WTC11 (cell line): ENCODE data around the gene GPR61. TPM values are rescaled to one million over a fixed set of nuclear protein-coding genes. Genes with fewer than 3 reads are reported as not detected.
A peak's percentile ranks its signal among the peaks of the same experiment; 100 is the strongest.

Experiments used
- ATAC-seq: fragments of 200-7000 bp; cut with Tn5 transposase; 2 replicates; pipeline ENCODE4 v1.10.0; 2021; ENCODE audit warnings: mild to moderate bottlenecking, moderate library complexity
- CTCF ChIA-PET: fragments of 300-600 bp; sonication (Branson Sonifier 250); formaldehyde crosslinking; loops from one replicate; lab custom pipeline; 2021; ENCODE audit warnings: antibody characterized with exemption; lab: Charles Lee
- POLR2A ChIA-PET: fragments of 350-600 bp; sonication (Branson Sonifier 250); formaldehyde crosslinking; loops from one replicate; lab custom pipeline; 2021; ENCODE audit warnings: antibody characterized with exemption; lab: Charles Lee
- DNase-seq: peaks from one replicate; pipeline ENCODE4 v3.0.0; 2021; ENCODE audit warnings: low spot score
- H3K27ac Mint-ChIP-seq: 2 replicates; pipeline ENCODE4 v1.8.0; 2021; ENCODE audit warnings: mixed read lengths
- H3K27me3 Mint-ChIP-seq: 2 replicates; pipeline ENCODE4 v1.8.0; 2021; ENCODE audit warnings: low read depth, mild to moderate bottlenecking, moderate library complexity, mixed read lengths
- H3K36me3 Mint-ChIP-seq: 2 replicates; pipeline ENCODE4 v1.8.0; 2021; ENCODE audit warnings: mixed read lengths
- H3K4me1 Mint-ChIP-seq: 2 replicates; pipeline ENCODE4 v1.8.0; 2022; ENCODE audit warnings: mixed read lengths
- H3K4me3 Mint-ChIP-seq: 2 replicates; pipeline ENCODE4 v1.8.0; 2021; ENCODE audit warnings: mild to moderate bottlenecking, moderate library complexity, mixed read lengths
- H3K9me3 Mint-ChIP-seq: 2 replicates; pipeline ENCODE4 v1.8.0; 2021; ENCODE audit warnings: mixed read lengths
- CBFB ChIP-seq: sonication (generic); formaldehyde crosslinking; IDR thresholded peaks from 2 replicates; pipeline ENCODE4 v1.8.1; 2022; ENCODE audit warnings: mild to moderate bottlenecking, low read depth, missing genetic modification reagents
- EMX1 ChIP-seq: fragments of 250-450 bp; sonication (Bioruptor Pico); IDR thresholded peaks from 2 replicates; pipeline ENCODE4 v1.8.0; 2021; ENCODE audit warnings: mild to moderate bottlenecking
- ERG ChIP-seq: fragments of 250-450 bp; sonication (Bioruptor Pico); IDR thresholded peaks from 2 replicates; pipeline ENCODE4 v1.8.0; 2021; ENCODE audit warnings: mild to moderate bottlenecking
- ESRRA ChIP-seq: sonication (generic); formaldehyde crosslinking; IDR thresholded peaks from 2 replicates; pipeline ENCODE4 v1.8.1; 2022; ENCODE audit warnings: mild to moderate bottlenecking, missing genetic modification reagents, borderline replicate concordance
- FOXP1 ChIP-seq: sonication (generic); formaldehyde crosslinking; IDR thresholded peaks from 2 replicates; pipeline ENCODE4 v1.8.0; 2022; ENCODE audit warnings: missing genetic modification reagents, mild to moderate bottlenecking, moderate library complexity, borderline replicate concordance
- GRHL2 ChIP-seq: fragments of 250-450 bp; sonication (Bioruptor Pico); IDR thresholded peaks from 2 replicates; pipeline ENCODE4 v1.8.0; 2022; ENCODE audit warnings: mild to moderate bottlenecking, moderate library complexity; ENCODE audit not compliant: insufficient replicate concordance, severe bottlenecking
- MYBL2 ChIP-seq: sonication (generic); formaldehyde crosslinking; IDR thresholded peaks from 2 replicates; pipeline ENCODE4 v1.8.1; 2023; ENCODE audit warnings: mild to moderate bottlenecking, moderate library complexity, missing genetic modification reagents
- PRDM15 ChIP-seq: sonication (generic); formaldehyde crosslinking; IDR thresholded peaks from 2 replicates; pipeline ENCODE4 v1.8.0; 2022; ENCODE audit warnings: missing genetic modification reagents
- SMAD3 ChIP-seq: sonication (generic); formaldehyde crosslinking; IDR thresholded peaks from 2 replicates; pipeline ENCODE4 v1.8.0; 2022; ENCODE audit warnings: missing genetic modification reagents, mild to moderate bottlenecking, borderline replicate concordance
- USF1 ChIP-seq: sonication (generic); formaldehyde crosslinking; IDR thresholded peaks from 2 replicates; pipeline ENCODE4 v1.8.0; 2022; ENCODE audit warnings: mild to moderate bottlenecking, missing genetic modification reagents
- ZBTB21 ChIP-seq: sonication (generic); formaldehyde crosslinking; IDR thresholded peaks from 2 replicates; pipeline ENCODE4 v1.8.1; 2023; ENCODE audit warnings: mild to moderate bottlenecking, missing genetic modification reagents, borderline replicate concordance
- ZBTB43 ChIP-seq: sonication (generic); formaldehyde crosslinking; IDR thresholded peaks from 2 replicates; pipeline ENCODE4 v1.8.1; 2023; ENCODE audit warnings: mild to moderate bottlenecking, missing genetic modification reagents
- ZMAT4 ChIP-seq: fragments of 250-450 bp; sonication (Bioruptor Pico); IDR thresholded peaks from 2 replicates; pipeline ENCODE4 v1.9.0; 2021; ENCODE audit warnings: mild to moderate bottlenecking
- ZNF121 ChIP-seq: sonication (generic); formaldehyde crosslinking; IDR thresholded peaks from 2 replicates; pipeline ENCODE4 v1.8.0; 2023; ENCODE audit warnings: missing genetic modification reagents
- ZNF138 ChIP-seq: sonication (generic); formaldehyde crosslinking; conservative IDR thresholded peaks from 2 replicates; pipeline ENCODE4 v1.8.1; 2022; ENCODE audit warnings: mild to moderate bottlenecking, moderate library complexity, missing genetic modification reagents
- ZNF317 ChIP-seq: sonication (generic); formaldehyde crosslinking; IDR thresholded peaks from 2 replicates; pipeline ENCODE4 v1.8.1; 2023; ENCODE audit warnings: low read depth, mild to moderate bottlenecking, moderate library complexity, missing genetic modification reagents, borderline replicate concordance
- ZNF425 ChIP-seq: fragments of 250-450 bp; sonication (Bioruptor Pico); conservative IDR thresholded peaks from 2 replicates; pipeline ENCODE4 v1.9.0; 2021; ENCODE audit warnings: mild to moderate bottlenecking
- ZSCAN18 ChIP-seq: fragments of 250-450 bp; sonication (Bioruptor Pico); IDR thresholded peaks from 2 replicates; pipeline ENCODE4 v2.1.2; 2022; ENCODE audit warnings: mild to moderate bottlenecking, moderate library complexity
- total RNA-seq: library from RNA; stranded (reverse); gene quantifications from 3 replicates; pipeline ENCODE4 v1.2.3, GENCODE V29; 2021

The GPR61 gene
- total RNA-seq, 1 experiment from 2014 or later, result 0.42 TPM

GRCh38 chr1:109543283-109543987 is 3.8 kb downstream of the GPR61 start:
- peaks cover 23% of the 10 kb centered on the region for H3K4me1 Mint-ChIP-seq
- no peaks in the 10 kb centered on the region; the same call in none of the 2 replicates for H3K27me3 Mint-ChIP-seq
- no peaks in the 10 kb centered on the region for H3K9me3 Mint-ChIP-seq
- CTCF ChIA-PET, result interaction anchor here (0.6 to 16.4 kb wide), 8 partner anchors 10 to 235 kb away, joined by 3 to 740 read pairs (median 33); partner anchors contain the start of gene CYB561D1
- DNase-seq (no peak), ATAC-seq (no peak)
- H3K36me3 Mint-ChIP-seq, result no peaks in the 10 kb centered on the region
- no peak for TF ChIP-seq FOXP1 (CRISPR knock-in tag)
- TF ChIP-seq ZMAT4 (CRISPR knock-in tag), result no peak
- POLR2A ChIA-PET, result no interaction called here
- no peak overlapping the region for H3K27ac Mint-ChIP-seq
- no peak overlapping the region for H3K4me3 Mint-ChIP-seq

GRCh38 chr1:109543988-109544735 is 4.5 kb downstream of the GPR61 start:
- Mint-ChIP-seq H3K4me3 (no peak overlapping the region), H3K9me3 (no peaks in the 10 kb centered on the region), H3K36me3 (no peaks in the 10 kb centered on the region), H3K4me1 (peaks cover 26% of the 10 kb centered on the region), H3K27ac (peak overlapping the region; percentile 8; the same call in 1 of the 2 replicates), H3K27me3 (no peaks in the 10 kb centered on the region; the same call in none of the 2 replicates)
- CTCF ChIA-PET, result interaction anchor here (0.9 to 8.2 kb wide), 8 partner anchors 11 to 233 kb away, joined by 3 to 129 read pairs (median 8); partner anchors contain the start of gene CYB561D1
- POLR2A ChIA-PET, result no interaction called here
- DNase-seq (no peak), ATAC-seq (no peak)
- TF ChIP-seq ERG (CRISPR knock-in tag), result no peak
- TF ChIP-seq ZBTB21, result no peak
- TF ChIP-seq GRHL2 (CRISPR knock-in tag), result no peak
- no peak for TF ChIP-seq EMX1
- no peak for TF ChIP-seq ZNF425 (CRISPR knock-in tag)
- TF ChIP-seq PRDM15 (CRISPR knock-in tag), result no peak
- TF ChIP-seq ZNF121 (CRISPR knock-in tag), result no peak
- no peak for TF ChIP-seq ESRRA
- TF ChIP-seq ZBTB43, result no peak
- no peak for TF ChIP-seq USF1
- no peak for TF ChIP-seq ZSCAN18 (CRISPR knock-in tag)
- TF ChIP-seq CBFB (CRISPR knock-in tag), result no peak
- no peak for TF ChIP-seq ZNF138 (CRISPR knock-in tag)
- TF ChIP-seq ZNF317 (CRISPR knock-in tag), result no peak
- TF ChIP-seq SMAD3, result no peak
- TF ChIP-seq MYBL2 (CRISPR knock-in tag), result no peak
